C4-2B (cell line): ENCODE measurements around the gene PIK3R2.
A peak's percentile ranks its signal among the peaks of the same experiment; 100 is the strongest.

Experiments
- H3K27ac ChIP-seq: fragments of 450-650 bp; 2 replicates; pipeline ENCODE4 v1.5.1; 2017
- ZFX ChIP-seq: fragments of 450-650 bp; IDR thresholded peaks from 2 replicates; pipeline ENCODE4 v1.6.1; 2017
- TF ChIP-seq, protein P1 (sequence below): fragments of 450-650 bp; conservative IDR thresholded peaks from 2 replicates; pipeline ENCODE4 v1.5.1; 2017; ENCODE audit warnings: mild to moderate bottlenecking

PIK3R2 gene

DNA sequence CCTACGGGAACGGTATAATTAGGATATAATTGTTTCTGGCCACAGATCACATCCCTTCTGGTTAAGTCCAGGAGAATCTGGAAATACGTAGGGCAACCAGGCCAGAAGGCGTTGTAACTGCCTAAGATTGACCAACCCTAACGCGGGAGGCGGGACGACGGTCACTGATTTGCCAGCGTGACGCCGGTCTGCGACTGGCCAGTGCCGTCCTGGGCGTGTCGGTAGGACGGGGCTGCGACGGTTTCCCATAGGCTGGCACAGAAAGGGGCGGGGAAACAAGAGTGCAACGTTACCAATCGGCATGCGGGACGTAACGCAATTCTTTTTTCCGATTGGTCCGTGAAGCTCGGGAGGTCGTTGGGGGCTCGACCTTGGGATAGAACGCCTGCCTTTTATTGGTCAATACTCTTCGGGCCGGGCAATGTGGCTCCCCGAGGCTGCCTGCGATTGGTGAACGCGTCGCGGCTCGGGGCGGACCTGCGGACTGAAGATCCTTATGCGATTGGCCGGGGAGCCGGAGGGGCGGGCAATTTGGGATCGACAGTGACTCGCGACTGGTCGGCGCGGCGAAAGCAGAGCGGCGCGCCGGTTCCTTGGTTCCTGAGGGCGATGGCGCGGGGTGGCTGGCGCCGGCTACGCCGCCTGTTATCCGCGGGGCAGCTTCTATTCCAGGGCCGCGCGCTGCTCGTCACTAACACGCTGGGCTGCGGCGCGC is 39.9 kb downstream of the PIK3R2 start, which contains the start of gene MPV17L2:
Gene MPV17L2 (plus strand): TSS at position 546 of the 715 bp plus-strand sequence. CDS start 64 bp downstream, at position 610.
- H3K27ac ChIP-seq: peak within 1 kb of the TSS; percentile 88
- TF ChIP-seq, protein P1, sequence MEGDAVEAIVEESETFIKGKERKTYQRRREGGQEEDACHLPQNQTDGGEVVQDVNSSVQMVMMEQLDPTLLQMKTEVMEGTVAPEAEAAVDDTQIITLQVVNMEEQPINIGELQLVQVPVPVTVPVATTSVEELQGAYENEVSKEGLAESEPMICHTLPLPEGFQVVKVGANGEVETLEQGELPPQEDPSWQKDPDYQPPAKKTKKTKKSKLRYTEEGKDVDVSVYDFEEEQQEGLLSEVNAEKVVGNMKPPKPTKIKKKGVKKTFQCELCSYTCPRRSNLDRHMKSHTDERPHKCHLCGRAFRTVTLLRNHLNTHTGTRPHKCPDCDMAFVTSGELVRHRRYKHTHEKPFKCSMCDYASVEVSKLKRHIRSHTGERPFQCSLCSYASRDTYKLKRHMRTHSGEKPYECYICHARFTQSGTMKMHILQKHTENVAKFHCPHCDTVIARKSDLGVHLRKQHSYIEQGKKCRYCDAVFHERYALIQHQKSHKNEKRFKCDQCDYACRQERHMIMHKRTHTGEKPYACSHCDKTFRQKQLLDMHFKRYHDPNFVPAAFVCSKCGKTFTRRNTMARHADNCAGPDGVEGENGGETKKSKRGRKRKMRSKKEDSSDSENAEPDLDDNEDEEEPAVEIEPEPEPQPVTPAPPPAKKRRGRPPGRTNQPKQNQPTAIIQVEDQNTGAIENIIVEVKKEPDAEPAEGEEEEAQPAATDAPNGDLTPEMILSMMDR: no peak
- TF ChIP-seq ZFX: no peak

DNA sequence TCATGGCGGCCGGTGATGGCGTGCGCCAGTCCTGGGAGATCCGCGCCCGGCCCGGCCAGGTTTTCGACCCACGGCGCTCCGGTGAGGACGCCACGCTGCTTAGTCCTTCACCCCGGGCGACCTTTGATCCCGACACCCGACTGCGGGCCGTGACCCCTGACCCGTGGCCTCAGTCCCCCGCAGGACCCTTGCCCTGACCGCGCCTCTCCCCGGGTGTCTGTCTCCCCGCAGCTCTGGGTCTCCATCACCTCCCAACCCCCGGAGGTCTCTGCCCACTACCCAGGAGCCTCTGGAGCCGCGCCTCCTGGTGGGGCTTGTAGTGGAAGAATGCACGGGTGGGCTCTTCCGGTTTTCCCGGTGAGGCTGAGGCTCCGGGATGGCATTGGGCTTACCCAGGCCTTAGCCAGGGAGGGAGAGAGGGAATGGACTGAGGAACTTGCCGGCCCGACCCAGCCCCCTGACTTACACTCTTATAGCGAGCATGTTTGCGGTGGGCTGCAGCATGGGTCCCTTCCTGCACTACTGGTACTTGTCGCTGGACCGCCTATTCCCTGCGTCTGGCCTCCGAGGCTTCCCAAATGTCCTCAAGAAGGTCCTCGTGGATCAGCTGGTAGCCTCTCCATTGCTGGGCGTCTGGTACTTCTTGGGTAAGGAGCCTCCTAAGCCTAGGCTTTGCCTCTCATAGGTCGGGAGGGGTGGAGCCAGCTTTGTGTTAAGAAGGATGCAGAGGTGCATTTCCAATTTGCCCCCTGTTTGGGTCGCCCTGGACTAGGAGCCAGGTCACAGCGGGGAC is 40.6 kb downstream of the PIK3R2 start:
- H3K27ac ChIP-seq: peak overlapping the region; percentile 76
- no peak for TF ChIP-seq ZFX
- TF ChIP-seq, protein P1: no peak

DNA sequence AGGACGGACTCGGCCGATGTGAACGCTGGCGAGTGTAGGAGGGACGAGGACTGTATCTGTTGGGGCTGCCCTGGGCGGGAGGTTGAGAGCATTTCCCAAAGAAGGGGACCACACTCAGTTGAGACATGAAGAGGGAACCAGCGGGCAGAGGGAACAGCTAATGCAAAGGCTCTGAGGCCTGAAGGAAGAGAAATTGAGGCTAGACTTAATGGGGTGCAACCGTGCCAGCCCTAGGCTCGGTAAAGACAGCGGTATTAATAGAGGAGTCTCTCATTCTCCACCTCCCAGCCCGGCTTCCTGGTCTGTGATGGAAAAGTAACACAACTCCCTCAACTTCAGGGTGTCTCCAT is 41.2 kb downstream of the PIK3R2 start:
- peak overlapping the region; percentile 76 for H3K27ac ChIP-seq

DNA sequence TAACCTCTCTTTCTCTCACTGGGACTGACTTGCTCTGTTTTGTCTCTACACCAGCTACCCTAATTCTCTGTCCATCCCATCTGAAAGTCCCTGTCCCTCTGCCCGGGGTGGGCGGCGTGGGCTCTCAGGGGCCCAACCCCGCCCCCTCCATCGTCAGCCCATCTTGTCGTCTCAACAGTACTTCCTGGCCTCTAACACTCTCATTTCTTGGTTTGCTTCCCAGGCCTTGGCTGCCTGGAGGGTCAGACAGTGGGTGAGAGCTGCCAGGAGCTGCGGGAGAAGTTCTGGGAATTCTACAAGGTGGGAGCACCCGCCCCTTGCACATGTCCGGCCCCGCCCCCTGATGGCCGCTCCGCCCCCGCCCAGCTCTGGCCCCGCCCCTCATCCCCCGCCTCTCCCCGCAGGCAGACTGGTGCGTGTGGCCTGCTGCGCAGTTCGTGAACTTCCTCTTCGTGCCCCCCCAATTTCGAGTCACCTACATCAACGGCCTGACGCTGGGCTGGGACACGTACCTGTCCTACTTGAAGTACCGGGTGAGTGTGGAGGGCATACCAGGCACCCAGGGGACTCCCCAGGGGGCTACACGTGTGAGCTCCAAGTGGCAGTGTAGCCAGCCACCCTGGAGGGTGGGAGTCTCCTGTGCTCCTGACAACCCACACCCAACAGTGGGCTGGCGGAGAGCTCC is 41.7 kb downstream of the PIK3R2 start:
- H3K27ac ChIP-seq: no peak overlapping the region; the same call in 1 of the 2 replicates
- TF ChIP-seq, protein P1: no peak
- TF ChIP-seq ZFX: no peak

More for the DNA sequence above, 41.2 kb downstream of the PIK3R2 start:
- no peak for TF ChIP-seq ZFX
- TF ChIP-seq, protein P1: no peak

GRCh38 chr19:18196511-18196845 is 43.5 kb downstream of the PIK3R2 start:
- no peak for TF ChIP-seq ZFX
- TF ChIP-seq, protein P1: no peak
- no peak overlapping the region for H3K27ac ChIP-seq

- no peak for TF ChIP-seq ZFX
- TF ChIP-seq, protein P1: no peak
- H3K27ac ChIP-seq: no peak overlapping the region
Observed at GRCh38 chr19:18197306-18197705, 44.3 kb downstream of the PIK3R2 start.

DNA sequence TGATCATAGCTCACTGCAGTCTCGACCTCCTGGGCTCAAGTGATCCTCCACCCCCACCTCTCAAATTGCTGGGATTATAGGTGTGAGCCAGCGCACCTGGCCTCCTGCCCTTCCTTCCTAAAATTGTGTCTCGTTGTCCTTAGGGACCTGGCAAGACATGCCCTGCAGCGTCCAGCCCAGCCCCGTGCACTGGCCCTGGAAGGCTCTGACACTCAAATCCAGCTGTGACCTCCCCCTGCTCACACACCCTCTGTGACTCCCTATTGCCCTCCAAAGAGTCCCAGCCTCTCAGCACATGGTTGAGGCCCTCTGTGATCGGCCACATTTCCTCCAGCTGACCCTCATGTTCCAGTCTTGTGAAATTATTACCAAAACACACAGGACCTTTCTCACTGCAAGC is 45.0 kb downstream of the PIK3R2 start:
- TF ChIP-seq ZFX: no peak
- TF ChIP-seq, protein P1: no peak
- H3K27ac ChIP-seq: no peak overlapping the region
